ENCODE data around the gene LRCH3. TPM values are rescaled to one million over a fixed set of nuclear protein-coding genes. Genes with fewer than 3 reads are reported as not detected.

Gene LRCH3
- total and polyA plus RNA-seq, 9 of the 15 experiments (the other 6 are each of a cell fraction or from before 2014, with no cell fraction given) = 4.6 to 75.3 (median 30.3) TPM

GRCh38 chr3:197814372-197814771, 23.3 kb downstream of the LRCH3 start:
- DNase-seq (ENCODE audit: extremely low read depth in 1 of 4, low spot score in 3 of 4) (no peak), ATAC-seq (no peak), FAIRE-seq (no peak)
- WGBS (ENCODE audit: insufficient coverage, low coverage, missing lambda C conversion rate) = 82% methylated on average over 4 of the region's 4 CpGs
- no TSS peak for BruUV-seq (replicated peaks)
- no peak overlapping the region for H3K27ac ChIP-seq (ENCODE audit: extremely low read depth, low read depth, low read length)
- no peaks in the 10 kb centered on the region for H3K4me1 ChIP-seq (replicated peaks in 1 of 2; ENCODE audit: control insufficient read depth in 2 of 2, insufficient read depth in 2 of 2, low read length in 2 of 2)
- no peak overlapping the region for H3K4me3 ChIP-seq
- in situ Hi-C loops (cut with MboI) = no loop called here
- H3K27me3 ChIP-seq (ENCODE audit: control insufficient read depth in 2 of 2, insufficient read depth in 2 of 2, low read length in 2 of 2) = no peaks in the 10 kb centered on the region
- ChIA-PET CTCF (ENCODE audit: low intra/inter-chr PET ratio) (no interaction called here), POLR2A (no interaction called here)
- no peak overlapping the region for H3K4me2 ChIP-seq (ENCODE audit: insufficient read depth, low read length)
- H3K36me3 ChIP-seq (ENCODE audit: control insufficient read depth, insufficient read depth, low read length) = 0 out of 3 replicates have a peak, but pooled peaks cover 4% of the 10 kb centered on the region
- no peaks in the 10 kb centered on the region for H3K9me1 ChIP-seq (ENCODE audit: control insufficient read depth, insufficient read depth, low read length)
- no peak for TF ChIP-seq MEF2A (IDR thresholded peaks at IDR 0.05; ENCODE audit: control insufficient read depth, low read depth, low read length)
- TF ChIP-seq ZNF140 (CRISPR knock-in tag; IDR thresholded peaks at IDR 0.05) = no peak
- TF ChIP-seq GABPB2 (CRISPR knock-in tag; conservative IDR thresholded peaks at IDR 0.05) = no peak
- no peak for TF ChIP-seq RHOXF2B (CRISPR knock-in tag; conservative IDR thresholded peaks at IDR 0.05)
- TF ChIP-seq SMARCC2 (IDR thresholded peaks at IDR 0.05; ENCODE audit: low read depth) = no peak
- no peak for TF ChIP-seq CCAR2 (IDR thresholded peaks at IDR 0.05; ENCODE audit: low read depth, low read length)
- no peak for TF ChIP-seq MAZ (CRISPR knock-in tag; conservative IDR thresholded peaks at IDR 0.05 in 1 of 2, IDR thresholded peaks at IDR 0.05 in 1 of 2)
- no peak for TF ChIP-seq OTX1 (CRISPR knock-in tag; IDR thresholded peaks at IDR 0.05)
- TF ChIP-seq ESRRB (CRISPR knock-in tag; IDR thresholded peaks at IDR 0.05; ENCODE audit: borderline replicate concordance) = no peak
- no peak for TF ChIP-seq KHSRP (IDR thresholded peaks at IDR 0.05)
- intact Hi-C loops (cut with micrococcal nuclease) = no loop called here
- peaks cover 52% of the 10 kb centered on the region for H3K79me2 ChIP-seq (ENCODE audit: control insufficient read depth, insufficient read depth, low read length)
- H3K9me3 ChIP-seq (replicated peaks; ENCODE audit: control insufficient read depth, insufficient read depth, low read depth, low read length) = no peaks in the 10 kb centered on the region
- no peak overlapping the region for H3K9ac ChIP-seq (ENCODE audit: insufficient read depth in 1 of 2, low read depth in 2 of 2, low read length in 2 of 2)
- no peaks in the 10 kb centered on the region for H4K20me1 ChIP-seq (replicated peaks; ENCODE audit: control insufficient read depth, insufficient read depth, low read length)
- no peak overlapping the region for H2AFZ ChIP-seq (ENCODE audit: low read depth, low read length)
